ENCODE results near the gene PCDHGB6. TPM values are rescaled to one million over a fixed set of nuclear protein-coding genes. Genes with fewer than 3 reads are reported as not detected.
"Not testable (repeated sequence)": the region's sequence is repeated elsewhere in the genome, so short reads cannot be mapped to it uniquely, and the experiment has no call there.

Gene PCDHGB6
- 1 to 10 TPM; 2.1 to 5.9 (median 2.9) TPM for total RNA-seq
- 0.97 TPM for total RNA-seq (2013)

DNA sequence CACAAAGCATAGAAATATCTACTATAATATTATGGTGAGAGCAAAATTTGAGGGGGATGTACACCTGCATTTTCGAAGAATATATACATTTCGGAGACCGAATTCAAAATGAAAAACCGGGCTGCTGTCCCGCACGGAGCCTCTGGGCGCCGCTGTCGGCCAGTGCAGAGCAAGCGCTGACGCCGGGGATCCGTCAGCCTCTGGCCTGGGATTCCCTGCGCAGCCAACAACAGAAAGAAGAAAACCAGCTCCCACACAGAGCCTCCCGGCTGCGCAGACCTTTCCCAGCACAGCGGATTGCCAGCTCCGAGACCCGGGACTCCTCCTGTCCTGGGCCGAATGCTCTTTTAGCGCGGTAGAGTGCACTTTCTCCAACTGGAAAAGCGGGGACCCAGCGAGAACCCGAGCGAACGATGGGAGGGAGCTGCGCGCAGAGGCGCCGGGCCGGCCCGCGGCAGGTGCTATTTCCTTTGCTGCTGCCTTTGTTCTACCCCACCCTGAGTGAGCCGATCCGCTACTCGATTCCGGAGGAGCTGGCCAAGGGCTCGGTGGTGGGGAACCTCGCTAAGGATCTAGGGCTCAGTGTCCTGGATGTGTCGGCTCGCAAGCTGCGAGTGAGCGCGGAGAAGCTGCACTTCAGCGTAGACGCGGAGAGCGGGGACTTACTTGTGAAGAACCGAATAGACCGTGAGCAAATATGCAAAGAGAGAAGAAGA, at the start of gene PCDHGB6:
Gene PCDHGB6, plus strand, starts transcription at position 232 of the 716 bp plus-strand sequence. Its CDS starts 182 bp downstream, at position 414.
- H3K4me1 ChIP-seq (ENCODE audit: control insufficient read depth, insufficient read depth, low read length), result peaks cover 13% of the 10 kb centered on the region
- intact Hi-C loops (cut with micrococcal nuclease); H3K9me3 Mint-ChIP-seq; H3K36me3 ChIP-seq (ENCODE audit: control insufficient read depth, insufficient read depth, low read length): not testable (repeated sequence)
- 14% methylated on average over 46 of the region's 51 CpGs for WGBS (ENCODE audit: insufficient coverage)
- Mint-ChIP-seq H3K27ac (peak within 1 kb of the TSS; percentile 74 to 80), H3K36me3 (peaks cover 21% of the 10 kb centered on the region), H3K4me1 (peaks cover 17 to 33% of the 10 kb centered on the region in 2 donors), H3K4me3 (peak within 1 kb of the TSS; percentile 87), H3K27me3 (ENCODE audit: low read depth in 2 of 2) (peaks cover 44 to 49% of the 10 kb centered on the region in 2 donors)
- ATAC-seq (peak; percentile 77 to 82 (median 80)), DNase-seq (peak; percentile 43 to 49)
- TF ChIP-seq, protein P1, sequence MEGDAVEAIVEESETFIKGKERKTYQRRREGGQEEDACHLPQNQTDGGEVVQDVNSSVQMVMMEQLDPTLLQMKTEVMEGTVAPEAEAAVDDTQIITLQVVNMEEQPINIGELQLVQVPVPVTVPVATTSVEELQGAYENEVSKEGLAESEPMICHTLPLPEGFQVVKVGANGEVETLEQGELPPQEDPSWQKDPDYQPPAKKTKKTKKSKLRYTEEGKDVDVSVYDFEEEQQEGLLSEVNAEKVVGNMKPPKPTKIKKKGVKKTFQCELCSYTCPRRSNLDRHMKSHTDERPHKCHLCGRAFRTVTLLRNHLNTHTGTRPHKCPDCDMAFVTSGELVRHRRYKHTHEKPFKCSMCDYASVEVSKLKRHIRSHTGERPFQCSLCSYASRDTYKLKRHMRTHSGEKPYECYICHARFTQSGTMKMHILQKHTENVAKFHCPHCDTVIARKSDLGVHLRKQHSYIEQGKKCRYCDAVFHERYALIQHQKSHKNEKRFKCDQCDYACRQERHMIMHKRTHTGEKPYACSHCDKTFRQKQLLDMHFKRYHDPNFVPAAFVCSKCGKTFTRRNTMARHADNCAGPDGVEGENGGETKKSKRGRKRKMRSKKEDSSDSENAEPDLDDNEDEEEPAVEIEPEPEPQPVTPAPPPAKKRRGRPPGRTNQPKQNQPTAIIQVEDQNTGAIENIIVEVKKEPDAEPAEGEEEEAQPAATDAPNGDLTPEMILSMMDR (IDR thresholded peaks at IDR 0.05), result peak; percentile 54
- peak within 1 kb of the TSS; percentile 42 for H3K27ac ChIP-seq (ENCODE audit: low read length)
- H3K9me3 ChIP-seq (ENCODE audit: control insufficient read depth, insufficient read depth, low read length), result peaks cover 25% of the 10 kb centered on the region
- H3K27me3 ChIP-seq (ENCODE audit: control insufficient read depth, insufficient read depth, low read length), result peaks cover 57% of the 10 kb centered on the region
- peak within 1 kb of the TSS; percentile 25 for H3K4me3 ChIP-seq (ENCODE audit: low read length)

DNA sequence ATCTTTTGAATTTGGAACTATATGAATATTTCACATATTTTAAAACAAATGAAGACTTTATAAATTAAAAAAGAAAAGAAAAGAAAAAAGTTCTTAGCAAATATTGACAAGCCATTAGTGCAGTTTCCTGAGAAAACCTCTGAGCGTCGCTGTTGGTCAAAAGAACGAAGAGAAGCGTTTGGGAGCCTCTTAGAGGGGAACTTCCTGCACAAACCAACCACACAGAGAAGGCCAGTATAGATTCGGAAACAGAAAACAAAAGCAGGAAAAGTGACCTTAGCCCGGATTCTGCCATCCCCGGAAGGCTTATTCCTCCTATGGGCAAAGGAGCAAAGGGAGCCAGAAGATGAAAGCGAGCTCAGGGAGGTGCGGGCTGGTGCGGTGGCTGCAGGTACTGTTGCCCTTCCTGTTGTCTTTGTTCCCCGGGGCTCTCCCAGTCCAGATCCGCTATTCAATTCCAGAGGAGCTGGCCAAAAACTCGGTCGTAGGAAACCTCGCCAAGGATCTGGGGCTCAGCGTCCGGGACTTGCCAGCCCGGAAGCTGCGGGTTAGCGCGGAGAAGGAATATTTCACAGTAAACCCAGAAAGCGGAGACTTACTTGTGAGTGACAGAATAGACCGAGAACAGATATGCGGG, 47.9 kb upstream of the PCDHGB6 start, which contains the start of gene PCDHGB2:
Gene PCDHGB2, plus strand, starts transcription at position 205 of the 637 bp plus-strand sequence. Its CDS starts 142 bp downstream, at position 347.
- peaks cover 62% of the 10 kb centered on the region for H3K27me3 ChIP-seq (ENCODE audit: control insufficient read depth, insufficient read depth, low read length)
- Mint-ChIP-seq H3K9me3 (peaks cover 4 to 10% of the 10 kb centered on the region in 2 donors), H3K27ac (peak within 1 kb of the TSS; percentile 5 to 62), H3K36me3 (peaks cover 35% of the 10 kb centered on the region), H3K4me3 (peak within 1 kb of the TSS; percentile 89), H3K27me3 (ENCODE audit: low read depth in 2 of 2) (peaks cover 57 to 77% of the 10 kb centered on the region in 2 donors), H3K4me1 (peaks cover 5% of the 10 kb centered on the region in 2 donors)
- TF ChIP-seq, protein P1 (IDR thresholded peaks at IDR 0.05), result peak; percentile 36
- intact Hi-C loops (cut with micrococcal nuclease), result no loop called here
- H3K4me3 ChIP-seq (ENCODE audit: low read length), result peak within 1 kb of the TSS; percentile 26
- no peaks in the 10 kb centered on the region for H3K36me3 ChIP-seq (ENCODE audit: control insufficient read depth, insufficient read depth, low read length)
- H3K4me1 ChIP-seq (ENCODE audit: control insufficient read depth, insufficient read depth, low read length), result peaks cover 4% of the 10 kb centered on the region
- DNase-seq (peak in 1 of 2 donors; percentile 61), ATAC-seq (peak in 2 of 3 donors; percentile 56 to 69)
- H3K9me3 ChIP-seq (ENCODE audit: control insufficient read depth, insufficient read depth, low read length), result peaks cover 35% of the 10 kb centered on the region
- no peak within 1 kb of the TSS for H3K27ac ChIP-seq (ENCODE audit: low read length)
- WGBS (ENCODE audit: insufficient coverage), result 26% methylated on average over 24 of the region's 24 CpGs

DNA sequence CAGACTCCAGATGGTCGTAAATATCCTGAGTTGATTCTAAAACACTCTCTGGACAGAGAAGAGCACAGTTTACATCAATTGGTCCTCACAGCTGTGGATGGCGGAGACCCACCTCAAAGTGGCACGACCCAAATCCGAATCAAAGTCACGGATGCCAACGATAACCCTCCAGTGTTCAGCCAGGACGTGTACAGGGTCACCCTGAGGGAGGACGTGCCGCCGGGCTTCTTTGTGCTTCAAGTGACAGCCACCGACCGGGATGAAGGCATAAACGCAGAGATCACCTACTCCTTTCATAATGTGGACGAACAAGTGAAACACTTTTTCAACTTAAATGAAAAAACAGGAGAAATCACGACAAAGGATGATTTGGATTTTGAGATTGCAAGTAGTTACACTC, 47.1 kb upstream of the PCDHGB6 start:
- H3K9me3 ChIP-seq (ENCODE audit: control insufficient read depth, insufficient read depth, low read length), result peaks cover 40% of the 10 kb centered on the region

More for the DNA sequence above, 47.1 kb upstream of the PCDHGB6 start:
- TF ChIP-seq, protein P1 (IDR thresholded peaks at IDR 0.05), result no peak
- Mint-ChIP-seq H3K27ac (no peak overlapping the region), H3K4me3 (no peak overlapping the region), H3K9me3 (peaks cover 4 to 10% of the 10 kb centered on the region in 2 donors), H3K4me1 (peaks cover 5% of the 10 kb centered on the region in 2 donors), H3K36me3 (peaks cover 43% of the 10 kb centered on the region), H3K27me3 (ENCODE audit: low read depth in 2 of 2) (peaks cover 59 to 80% of the 10 kb centered on the region in 2 donors)
- H3K36me3 ChIP-seq (ENCODE audit: control insufficient read depth, insufficient read depth, low read length), result no peaks in the 10 kb centered on the region
- no peak overlapping the region for H3K27ac ChIP-seq (ENCODE audit: low read length)
- no peak overlapping the region for H3K4me3 ChIP-seq (ENCODE audit: low read length)
- intact Hi-C loops (cut with micrococcal nuclease), result no loop called here
- 46% methylated on average over 13 of the region's 15 CpGs for WGBS (ENCODE audit: insufficient coverage)
- peaks cover 63% of the 10 kb centered on the region for H3K27me3 ChIP-seq (ENCODE audit: control insufficient read depth, insufficient read depth, low read length)
- no peaks in the 10 kb centered on the region for H3K4me1 ChIP-seq (ENCODE audit: control insufficient read depth, insufficient read depth, low read length)
- ATAC-seq, result no peak
- DNase-seq, result no peak
